Fibroblast of lung (primary cell): ENCODE data around the gene SCRN2. TPM values are rescaled to one million over a fixed set of nuclear protein-coding genes. Genes with fewer than 3 reads are reported as not detected.
A peak's percentile ranks its signal among the peaks of the same experiment; 100 is the strongest.

Experiments
- DNase-seq, 2 donors: peaks; one replicate each; pipeline versions ENCODE4 v3.0.0 to v3.0.0-alpha.2; 2010; ENCODE audit warnings: low read depth in 2 of 2
- H2AFZ ChIP-seq: 2 replicates; pipeline ENCODE4 v1.5.1; 2012; ENCODE audit warnings: low read length, control low read depth, inconsistent platforms
- H3K27ac ChIP-seq: 2 replicates; pipeline ENCODE4 v1.5.1; 2011; ENCODE audit warnings: low read length, control low read depth; ENCODE audit not compliant: insufficient read depth
- H3K27me3 ChIP-seq: 2 replicates; pipeline ENCODE4 v1.5.1; 2011; ENCODE audit warnings: mild to moderate bottlenecking, low read length; ENCODE audit not compliant: control insufficient read depth, insufficient read depth
- H3K36me3 ChIP-seq: 2 replicates; pipeline ENCODE4 v1.5.1; 2011; ENCODE audit warnings: low read length; ENCODE audit not compliant: control insufficient read depth, insufficient read depth
- H3K4me1 ChIP-seq: 2 replicates; pipeline ENCODE4 v1.5.1; 2011; ENCODE audit warnings: low read length; ENCODE audit not compliant: control insufficient read depth, insufficient read depth; ENCODE audit errors: extremely low read depth
- H3K4me2 ChIP-seq: 2 replicates; pipeline ENCODE4 v1.5.1; 2011; ENCODE audit warnings: low read length, control low read depth; ENCODE audit not compliant: insufficient read depth; ENCODE audit errors: extremely low read depth
- H3K4me3 ChIP-seq, 4 experiments: fragments of 200-600 bp in 1 of 4; sonication (generic) in 1 of 4; replicated peaks in 1 of 4; 2 replicates each; pipeline ENCODE4 v1.5.1; 2011 to 2016; ENCODE audit warnings: low read length in 4 of 4, low read depth in 3 of 4, mild to moderate bottlenecking in 3 of 4, control low read depth in 2 of 4, inconsistent platforms in 1 of 4, mixed read lengths in 1 of 4; ENCODE audit not compliant: insufficient read depth in 1 of 4; ENCODE audit errors: control extremely low read depth in 1 of 4
- H3K79me2 ChIP-seq: 2 replicates; pipeline ENCODE4 v1.5.1; 2012; ENCODE audit warnings: mild to moderate bottlenecking, low read length, inconsistent platforms; ENCODE audit not compliant: control insufficient read depth, insufficient read depth
- H3K9ac ChIP-seq: 2 replicates; pipeline ENCODE4 v1.5.1; 2011; ENCODE audit warnings: mild to moderate bottlenecking, low read length, control low read depth; ENCODE audit not compliant: insufficient read depth
- H3K9me3 ChIP-seq: 2 replicates; pipeline ENCODE4 v1.5.1; 2012; ENCODE audit warnings: low read depth, low read length; ENCODE audit not compliant: control insufficient read depth, insufficient read depth
- H4K20me1 ChIP-seq: 2 replicates; pipeline ENCODE4 v1.5.1; 2011; ENCODE audit warnings: low read length; ENCODE audit not compliant: control insufficient read depth, insufficient read depth; ENCODE audit errors: extremely low read depth
- CTCF ChIP-seq, 2 donors: IDR thresholded peaks in 1 of 2; conservative IDR thresholded peaks in 1 of 2; 1 replicate in 1 of 2; 2 replicates in 1 of 2; pipeline ENCODE4 v1.5.1; 2011 to 2012; ENCODE audit warnings: low read length in 2 of 2, control low read depth in 1 of 2, inconsistent platforms in 1 of 2, low read depth in 1 of 2, mild to moderate bottlenecking in 1 of 2
- EZH2 ChIP-seq: IDR thresholded peaks from 2 replicates; pipeline ENCODE4 v1.5.1; 2012; ENCODE audit warnings: low read length, control low read depth, mild to moderate bottlenecking; ENCODE audit errors: missing control alignments
- polyA plus RNA-seq, 2 donors: library from polyadenylated mRNA; depleted of rRNA in 1 of 2; stranded (reverse) in 1 of 2; unstranded in 1 of 2; fragments of >200 nt; gene quantifications; 2 replicates each; pipeline ENCODE4 v1.2.1, GENCODE V29; 2011 to 2012; ENCODE audit warnings: missing spikeins in 1 of 2
- total RNA-seq: library from RNA; depleted of rRNA; stranded (reverse); fragments of >200 nt; gene quantifications from 2 replicates; pipeline ENCODE4 v1.2.1, GENCODE V29; 2014

The SCRN2 gene
- total and polyA plus RNA-seq, 2 donors (not counting 1 experiment from before 2014, with no cell fraction given), result 10.6 to 40.8 TPM

- Histone ChIP-seq H3K79me2 (peaks cover 18% of the 10 kb centered on the region), H3K4me2 (peak overlapping the region; percentile 96), H4K20me1 (no peaks in the 10 kb centered on the region), H3K36me3 (peaks cover 4% of the 10 kb centered on the region), H3K27ac (no peak overlapping the region), H3K4me3 (peak overlapping the region; percentile 82 to 99 (median 97)), H2AFZ (peak overlapping the region; percentile 71), H3K4me1 (peaks cover 10% of the 10 kb centered on the region), H3K27me3 (no peaks in the 10 kb centered on the region), H3K9me3 (no peaks in the 10 kb centered on the region), H3K9ac (peak overlapping the region; percentile 91)
- no peak for TF ChIP-seq EZH2
- TF ChIP-seq CTCF (conservative IDR thresholded peaks at IDR 0.05 in 1 of 2, IDR thresholded peaks at IDR 0.05 in 1 of 2; ENCODE audit: low read depth in 1 of 2, low read length in 2 of 2), result no peak
- DNase-seq, result no peak
Observed at GRCh38 chr17:47831934-47832327, 9.1 kb downstream of the SCRN2 start.

- Histone ChIP-seq H3K27ac (peak within 1 kb of the TSS; percentile 92), H3K27me3 (no peaks in the 10 kb centered on the region), H2AFZ (peak within 1 kb of the TSS; percentile 99), H3K4me1 (peaks cover 10% of the 10 kb centered on the region), H3K9ac (peak within 1 kb of the TSS; percentile 91), H3K4me3 (peak within 1 kb of the TSS; percentile 82 to 99 (median 97)), H3K79me2 (peaks cover 18% of the 10 kb centered on the region), H3K36me3 (peaks cover 9% of the 10 kb centered on the region), H3K9me3 (no peaks in the 10 kb centered on the region), H4K20me1 (no peaks in the 10 kb centered on the region), H3K4me2 (peak within 1 kb of the TSS; percentile 96)
- DNase-seq, result peak; percentile 90 to 92
- TF ChIP-seq CTCF (conservative IDR thresholded peaks at IDR 0.05 in 1 of 2, IDR thresholded peaks at IDR 0.05 in 1 of 2; ENCODE audit: low read depth in 1 of 2, low read length in 2 of 2), result peak; percentile 27 to 42
- TF ChIP-seq EZH2, result no peak
Observed at GRCh38 chr17:47831003-47831933, 9.8 kb downstream of the SCRN2 start, which contains the start of the genes LRRC46 and MRPL10. LRRC46 (plus strand) TSS chr17:47831670; CDS start chr17:47831990, 320 bp downstream. MRPL10 (minus strand) TSS chr17:47831541; CDS start chr17:47831511, 30 bp downstream.

GRCh38 chr17:47830396-47831002, 10.6 kb downstream of the SCRN2 start:
- TF ChIP-seq EZH2 (no peak), CTCF (conservative IDR thresholded peaks at IDR 0.05 in 1 of 2, IDR thresholded peaks at IDR 0.05 in 1 of 2; ENCODE audit: low read depth in 1 of 2, low read length in 2 of 2) (no peak)
- no peak overlapping the region for H2AFZ ChIP-seq
- peaks cover 10% of the 10 kb centered on the region for H3K4me1 ChIP-seq
- peak overlapping the region; percentile 92 for H3K4me2 ChIP-seq
- peak overlapping the region; percentile 92 for H3K27ac ChIP-seq
- DNase-seq, result no peak
- H3K79me2 ChIP-seq, result peaks cover 18% of the 10 kb centered on the region
- H4K20me1 ChIP-seq, result no peaks in the 10 kb centered on the region
- H3K27me3 ChIP-seq, result no peaks in the 10 kb centered on the region
- H3K9ac ChIP-seq, result peak overlapping the region; percentile 91
- H3K36me3 ChIP-seq, result peaks cover 9% of the 10 kb centered on the region
- H3K4me3 ChIP-seq, result peak overlapping the region; percentile 82 to 99 (median 97)
- no peaks in the 10 kb centered on the region for H3K9me3 ChIP-seq
